HG02571 (cell line): ENCODE results near the gene NQO2.
"Not testable (repeated sequence)": the region's sequence is repeated elsewhere in the genome, so short reads cannot be mapped to it uniquely, and the experiment has no call there.

Experiments used
- ATAC-seq: cut with Tn5 transposase; IDR thresholded peaks from one replicate; pipeline ENCODE4 v1.9.1; 2021; ENCODE audit warnings: mild to moderate bottlenecking, moderate library complexity; ENCODE audit not compliant: unreplicated experiment

Gene NQO2

DNA sequence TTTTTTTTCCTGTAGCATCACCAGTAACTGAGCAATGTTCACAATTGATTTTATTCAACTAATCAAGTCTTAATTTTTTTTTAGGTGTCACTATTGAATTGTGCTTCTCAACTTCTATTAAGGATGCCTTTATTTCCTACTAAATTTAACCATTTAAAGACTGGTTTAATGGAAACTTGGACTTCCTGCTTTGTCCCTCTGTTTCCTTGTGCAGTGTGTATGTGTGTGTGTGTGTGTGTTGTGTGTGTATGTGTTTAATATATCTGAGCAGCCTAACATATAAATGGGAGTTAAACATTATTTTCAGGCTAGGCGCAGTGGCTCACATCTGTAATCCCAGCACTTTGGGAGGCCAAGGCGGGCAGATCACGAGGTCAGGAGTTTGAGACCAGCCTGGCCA lies 30.1 kb upstream of the NQO2 start:
- ATAC-seq = no peak

DNA sequence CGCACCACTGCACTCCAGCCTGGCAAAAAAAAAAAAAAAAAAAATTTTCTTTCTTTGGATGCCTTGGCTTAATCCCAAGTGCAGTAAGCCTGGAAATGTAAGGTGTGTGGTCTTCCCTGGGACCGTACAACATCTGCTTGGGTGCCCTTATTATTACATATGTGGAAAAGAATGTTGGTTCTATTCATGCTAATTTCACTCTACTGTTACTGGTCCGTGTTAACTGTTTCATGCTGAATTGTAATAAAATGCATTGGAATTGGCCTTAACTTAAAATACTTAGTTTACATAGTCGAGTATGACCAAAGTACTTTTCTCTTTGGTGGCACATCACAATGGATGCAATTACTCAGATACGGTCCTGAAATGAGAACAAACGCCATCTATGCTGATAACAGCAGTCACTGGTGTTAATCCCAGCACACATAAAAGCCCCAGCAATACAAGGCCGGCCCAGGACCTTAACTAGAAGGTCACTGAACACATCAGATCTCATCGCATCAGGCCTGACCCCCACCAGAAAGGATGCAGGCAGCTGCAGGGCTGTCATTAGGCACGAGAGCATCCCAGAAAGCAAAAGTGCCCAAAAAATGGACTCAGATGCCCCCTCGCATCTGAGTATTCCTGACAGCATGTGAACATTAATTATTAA lies 29.5 kb upstream of the NQO2 start:
- ATAC-seq = no peak

DNA sequence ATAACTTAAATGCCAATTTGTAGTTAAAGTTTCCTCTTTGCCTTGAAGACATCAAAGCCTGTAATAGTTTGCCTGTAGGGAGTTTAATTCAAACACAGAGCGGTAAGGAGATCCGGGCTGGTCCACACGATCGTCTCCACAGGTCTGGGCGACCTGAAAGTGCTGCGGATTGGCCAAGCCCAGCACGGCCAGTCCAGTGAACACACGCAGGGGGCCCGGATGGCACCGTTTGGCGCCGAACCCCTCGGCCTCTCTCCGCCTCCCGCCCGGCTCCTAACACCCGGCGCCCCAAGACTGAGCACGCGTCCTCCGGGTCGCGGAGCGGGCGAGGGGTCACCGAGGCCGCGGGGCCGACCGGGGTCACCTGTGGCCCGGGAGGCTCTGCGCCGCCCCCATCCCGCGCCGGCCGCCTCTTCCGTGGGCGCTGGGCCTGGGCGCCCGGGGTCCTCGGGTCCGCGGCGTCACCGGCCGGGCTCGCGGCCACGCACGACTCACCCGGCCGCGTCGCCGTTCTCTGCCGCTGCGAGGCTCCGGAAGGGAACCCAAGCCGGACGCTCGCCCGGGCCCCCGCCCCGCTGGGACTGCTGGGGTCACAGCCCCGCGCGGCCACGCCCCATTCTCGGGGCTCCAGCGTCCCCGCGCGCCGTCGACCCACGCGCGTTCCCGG lies 28.8 kb upstream of the NQO2 start:
- no peak for ATAC-seq

DNA sequence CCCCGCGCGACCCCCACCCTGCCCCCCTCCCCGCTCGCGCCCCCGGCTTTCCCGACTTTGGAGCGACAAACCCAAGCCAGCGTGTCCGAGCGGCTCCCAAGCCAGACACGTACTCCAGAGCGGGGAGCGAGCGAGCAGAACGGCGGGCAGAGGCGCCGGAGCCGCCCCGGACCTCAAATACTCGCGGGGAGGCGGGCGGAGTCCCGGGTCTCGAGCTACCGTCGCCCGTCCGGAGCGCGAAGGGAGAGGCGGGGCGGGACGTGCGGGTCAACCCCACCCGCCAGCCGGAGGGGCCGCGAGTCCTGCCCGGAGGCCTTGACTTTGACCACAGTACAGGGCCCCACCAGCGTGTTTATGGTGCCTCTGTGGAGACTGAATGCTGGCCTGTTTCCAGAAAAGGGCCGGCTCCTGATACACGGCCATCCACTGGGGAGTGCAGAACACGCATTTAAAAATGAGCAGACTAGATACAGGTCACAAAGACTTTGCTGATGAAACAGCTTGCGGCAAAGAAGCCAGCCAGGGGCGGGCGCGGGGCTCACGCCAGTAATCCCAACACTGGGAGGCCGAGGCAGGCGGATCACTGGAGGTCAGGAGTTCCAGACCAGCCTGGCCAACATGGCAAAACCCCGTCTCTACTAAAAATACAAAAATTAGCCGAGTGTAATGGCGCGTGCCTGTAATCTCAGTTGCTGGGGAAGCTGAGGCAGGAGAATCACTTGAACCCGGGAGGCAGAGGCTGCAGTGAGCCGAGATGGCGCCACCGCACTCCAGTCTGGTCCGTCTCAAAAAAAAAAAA lies 28.1 kb upstream of the NQO2 start, which contains the start of gene SERPINB6:
Gene SERPINB6, minus strand, starts transcription at position 148 of the 799 bp plus-strand sequence. CDS start 12,235 bp downstream, outside the sequence.
- no peak for ATAC-seq

DNA sequence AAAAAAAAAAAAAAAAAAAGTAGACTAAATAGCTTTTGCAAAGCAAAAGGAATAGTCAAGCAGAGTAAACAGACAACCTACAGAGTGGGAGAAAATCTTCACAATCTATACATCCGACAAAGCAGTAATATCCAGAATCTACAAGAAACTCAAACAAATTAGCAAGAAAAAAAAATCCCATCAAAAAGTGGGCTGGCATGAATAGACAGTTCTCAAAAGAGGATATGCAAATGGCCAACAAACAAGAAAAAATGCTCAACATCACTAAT lies 27.5 kb upstream of the NQO2 start:
- not testable (repeated sequence) for ATAC-seq

DNA sequence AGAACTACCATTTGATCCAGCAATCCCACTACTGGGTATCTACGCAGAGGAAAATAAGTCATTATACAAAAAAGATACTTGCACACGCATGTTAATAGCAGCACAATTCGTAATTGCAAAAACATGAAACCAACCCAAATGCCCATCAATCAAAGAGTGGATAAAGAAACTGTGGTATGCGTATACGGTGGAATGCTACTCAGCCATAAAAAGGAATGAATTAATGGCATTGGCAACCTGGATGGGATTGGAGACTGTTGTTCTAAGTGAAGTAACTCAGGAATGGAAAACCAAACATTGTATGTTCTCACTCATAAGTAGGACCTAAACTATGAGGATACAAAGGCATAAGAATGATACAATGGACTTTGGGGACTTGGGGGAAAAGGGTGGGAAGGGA lies 27.0 kb upstream of the NQO2 start:
- not testable (repeated sequence) for ATAC-seq

DNA sequence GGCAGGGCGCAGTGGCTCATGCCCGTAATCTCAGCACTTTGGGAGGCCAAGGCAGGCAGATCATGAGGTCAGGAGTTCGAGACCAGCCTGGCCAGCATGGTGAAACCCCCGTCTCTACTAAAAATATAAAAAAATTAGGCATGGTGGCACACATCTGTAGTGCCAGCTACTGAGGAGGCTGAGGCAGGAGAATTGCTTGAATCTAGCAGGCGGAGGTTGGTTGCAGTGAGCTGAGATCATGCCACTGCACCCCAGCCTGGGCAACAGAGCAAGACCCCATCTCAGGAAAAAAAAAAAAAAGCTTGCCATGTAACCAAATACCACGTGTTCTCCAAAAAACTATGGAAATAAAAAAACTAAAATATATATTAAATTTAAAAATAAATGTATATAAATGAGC lies 26.5 kb upstream of the NQO2 start:
- not testable (repeated sequence) for ATAC-seq

DNA sequence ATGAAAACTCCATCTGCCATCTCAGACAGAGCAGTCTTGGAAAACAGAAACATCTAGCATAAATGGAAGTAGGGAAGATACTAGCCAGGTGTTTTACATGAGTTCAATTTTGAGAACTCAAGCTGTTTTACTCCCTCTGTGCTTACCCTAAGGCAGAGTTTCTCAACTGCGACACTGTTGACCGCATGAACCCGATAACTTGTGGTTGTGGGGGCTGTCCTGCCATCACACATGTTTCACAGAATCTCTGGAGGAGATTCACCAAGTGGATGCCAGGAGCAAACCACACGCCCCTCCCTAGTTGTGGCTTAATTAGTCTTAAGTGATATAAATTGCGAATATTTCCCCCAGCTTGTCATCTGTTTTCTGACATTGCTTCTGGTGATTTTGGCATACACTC lies 26.0 kb upstream of the NQO2 start:
- ATAC-seq = no peak

DNA sequence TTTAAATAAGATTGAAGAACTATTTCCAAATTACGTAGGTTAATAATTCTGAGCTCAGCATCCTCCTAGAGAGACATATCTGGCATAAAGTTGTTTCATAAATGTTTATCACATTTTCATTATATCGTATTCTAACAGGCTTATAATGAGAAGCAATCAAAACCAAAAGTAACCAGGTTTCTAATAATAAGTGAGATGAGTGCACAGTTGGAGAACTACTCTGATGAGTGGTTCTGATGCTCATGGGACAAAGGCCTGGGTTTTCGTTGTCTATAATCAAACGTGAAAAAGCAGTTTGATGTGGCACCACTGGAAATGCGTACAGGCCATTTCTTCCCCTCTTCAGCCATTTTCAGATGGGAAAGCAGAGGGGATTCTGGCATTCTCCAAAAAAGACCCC lies 23.6 kb upstream of the NQO2 start:
- ATAC-seq = no peak

DNA sequence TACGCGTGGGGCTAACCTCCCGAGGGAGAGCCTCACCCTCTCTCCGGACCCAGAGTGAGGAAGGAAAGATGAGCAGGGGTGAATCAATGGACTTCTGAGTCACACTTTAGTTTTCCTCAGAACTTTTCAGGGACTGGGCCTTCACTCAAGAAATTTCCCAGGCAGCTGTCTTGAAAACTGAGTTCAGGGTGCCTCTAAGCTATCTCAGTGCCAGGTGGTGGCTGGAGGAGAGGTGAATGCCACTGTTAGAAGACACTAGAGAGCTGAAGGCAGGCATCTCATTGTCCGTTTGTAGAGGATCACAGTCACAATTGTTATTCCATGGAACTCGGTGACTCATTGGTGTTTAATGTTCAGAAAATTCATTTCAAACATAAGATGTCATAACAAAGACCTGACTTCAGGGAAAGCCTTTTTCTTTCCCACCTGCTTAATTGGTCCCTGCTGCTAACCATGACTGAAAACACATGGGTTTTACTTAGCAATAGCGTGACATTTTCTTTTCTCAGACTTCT lies 23.1 kb upstream of the NQO2 start:
- ATAC-seq = no peak

DNA sequence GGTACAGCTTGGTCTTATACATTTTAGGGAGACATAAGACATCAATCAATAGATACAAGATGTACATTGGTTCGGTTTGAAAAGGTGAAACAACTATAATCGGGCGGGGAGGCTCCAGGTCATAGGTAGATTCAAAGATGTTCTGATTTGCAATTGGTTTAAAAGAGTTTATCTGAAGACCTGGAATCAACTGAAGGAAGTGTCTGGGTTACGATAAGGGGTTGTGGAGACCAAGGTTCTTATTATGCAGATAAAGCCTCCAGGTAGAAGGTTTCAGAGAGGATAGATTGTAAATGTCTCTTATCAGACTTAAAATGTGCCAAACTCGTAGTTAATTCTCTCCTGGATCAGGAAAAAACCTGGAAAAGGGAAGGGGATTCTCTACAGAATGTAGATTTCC lies 22.4 kb upstream of the NQO2 start:
- ATAC-seq = no peak

DNA sequence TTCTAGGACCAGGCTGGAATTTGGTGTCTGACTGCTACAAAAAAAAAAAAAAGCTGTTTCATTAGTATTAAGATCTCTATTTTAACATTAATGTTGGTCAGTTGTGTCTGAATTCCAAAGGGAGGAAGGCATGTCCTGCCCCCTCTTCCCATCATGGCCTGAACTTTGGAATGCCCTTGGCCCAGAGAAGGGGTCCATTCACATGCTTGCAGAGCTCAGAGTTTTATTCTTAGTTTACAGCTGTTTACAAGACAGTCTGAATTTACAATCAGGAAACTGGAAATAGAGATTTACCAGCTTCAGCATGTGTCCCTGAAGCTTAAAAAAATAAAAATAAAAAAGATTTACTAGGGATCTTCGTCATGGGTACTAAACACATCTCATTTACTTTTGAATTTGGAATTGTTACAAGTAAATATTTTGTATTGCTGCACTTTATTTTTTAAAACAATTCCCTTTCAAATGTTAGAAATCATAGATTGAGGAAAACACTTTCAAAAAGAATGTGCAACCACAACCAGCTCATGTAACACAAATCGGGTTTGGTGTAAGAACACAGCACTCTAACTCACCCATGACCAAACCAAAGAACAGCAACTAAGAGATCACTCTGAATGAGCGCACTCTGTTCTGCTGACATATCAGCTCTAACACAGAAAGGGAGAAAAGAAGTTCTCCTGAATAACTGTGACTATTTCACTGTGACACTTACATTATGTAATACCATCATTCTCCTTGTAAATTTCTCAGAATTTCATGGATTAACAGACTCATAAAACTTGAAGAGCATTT lies 21.7 kb upstream of the NQO2 start:
- ATAC-seq = no peak

DNA sequence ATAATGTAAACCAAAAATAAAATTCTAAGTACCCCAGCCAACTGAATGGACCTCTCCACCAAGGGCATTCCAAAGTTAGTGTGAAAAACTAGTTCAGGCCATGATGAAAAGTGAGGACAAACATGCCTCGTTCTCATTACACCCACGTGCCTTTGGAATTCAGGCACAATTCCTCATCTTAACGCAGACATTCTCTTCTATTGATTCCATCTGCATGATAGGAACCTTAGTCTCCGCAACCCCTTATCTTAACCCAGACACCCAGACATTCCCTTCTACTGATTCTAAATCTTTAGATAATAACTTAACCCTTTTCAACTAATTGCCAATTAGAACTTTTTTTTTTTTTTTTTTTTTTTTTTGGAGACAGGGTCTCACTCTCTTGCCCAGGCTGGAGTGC lies 20.8 kb upstream of the NQO2 start:
- no peak for ATAC-seq

DNA sequence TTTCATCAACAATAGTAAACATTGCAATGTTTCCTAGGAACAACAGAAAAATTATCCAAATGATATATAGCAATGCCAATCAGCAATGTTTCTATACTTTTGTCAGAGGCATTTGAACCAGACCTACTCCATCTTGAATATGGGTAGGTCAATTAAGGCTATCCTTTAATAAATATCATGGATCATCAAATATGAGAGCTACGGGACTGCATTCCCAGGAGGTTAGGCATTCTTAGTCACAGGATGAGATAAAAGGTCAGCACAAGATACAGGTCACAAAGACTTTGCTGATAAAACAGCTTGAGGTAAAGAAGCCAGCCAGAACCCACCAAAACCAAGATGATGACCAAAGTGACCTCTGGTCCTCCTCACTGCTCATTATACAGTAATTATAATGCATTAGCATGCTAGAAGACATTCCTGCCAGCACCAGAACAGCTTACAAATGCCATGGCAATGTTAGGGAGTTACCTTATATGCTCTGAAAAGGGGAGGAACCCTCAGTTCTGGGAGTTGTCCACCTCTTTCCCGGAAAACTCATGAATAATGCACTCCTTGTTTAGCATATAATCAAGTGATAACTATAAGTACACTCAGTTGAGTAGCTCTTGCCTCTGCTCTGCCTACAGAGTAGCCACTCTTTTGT lies 19.8 kb upstream of the NQO2 start:
- no peak for ATAC-seq

DNA sequence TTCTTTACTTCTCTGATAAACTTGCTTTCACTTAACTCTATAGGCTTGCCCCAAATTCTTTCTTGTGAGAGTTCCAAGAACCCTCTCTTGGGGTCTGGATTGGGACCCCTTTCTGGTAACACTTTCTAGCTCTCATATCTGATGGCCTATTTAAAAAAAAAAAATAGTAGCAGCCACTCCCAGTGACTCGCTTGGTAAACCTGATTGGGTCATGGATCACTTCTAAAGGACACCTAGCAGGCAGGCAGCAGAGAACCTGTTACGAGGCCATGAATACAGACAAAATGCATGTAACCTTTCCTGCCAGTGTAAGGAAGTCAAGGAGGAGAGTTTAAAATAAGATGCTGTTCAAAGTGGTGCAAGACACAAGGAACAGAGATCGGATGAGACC lies 19.2 kb upstream of the NQO2 start:
- ATAC-seq = no peak

DNA sequence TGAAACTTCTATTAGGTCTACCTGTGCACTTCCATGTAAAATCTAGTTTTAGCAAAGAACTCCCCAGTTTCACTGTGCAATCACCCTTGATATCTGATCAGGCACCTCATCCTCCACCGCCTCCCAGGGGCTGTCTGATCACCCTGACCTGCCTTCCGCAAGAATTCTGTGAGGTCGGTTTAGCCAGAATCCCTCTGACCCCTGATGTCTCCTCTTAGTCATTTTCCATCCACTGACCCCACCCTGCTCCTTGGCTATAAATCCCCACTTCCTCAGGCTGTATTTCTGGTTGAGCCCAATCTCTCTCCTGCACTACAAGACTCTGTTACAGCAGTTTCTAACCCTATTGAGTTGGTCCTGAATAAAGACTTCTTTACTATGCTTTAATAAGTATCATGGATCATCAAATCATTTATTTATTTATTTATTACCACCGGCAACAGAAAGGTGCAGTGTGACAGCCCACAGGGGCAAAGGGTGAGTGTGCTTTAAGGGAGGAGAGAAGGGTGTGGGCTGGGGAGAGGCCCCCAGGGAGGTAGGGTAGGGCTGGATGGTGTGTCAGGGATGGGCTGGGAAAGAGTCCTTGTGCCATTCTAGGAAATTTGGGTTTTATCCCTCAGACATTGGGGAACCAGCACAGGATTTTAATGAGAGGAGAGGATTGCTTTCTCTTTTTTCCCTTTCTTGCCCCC lies 17.1 kb upstream of the NQO2 start:
- no peak for ATAC-seq

DNA sequence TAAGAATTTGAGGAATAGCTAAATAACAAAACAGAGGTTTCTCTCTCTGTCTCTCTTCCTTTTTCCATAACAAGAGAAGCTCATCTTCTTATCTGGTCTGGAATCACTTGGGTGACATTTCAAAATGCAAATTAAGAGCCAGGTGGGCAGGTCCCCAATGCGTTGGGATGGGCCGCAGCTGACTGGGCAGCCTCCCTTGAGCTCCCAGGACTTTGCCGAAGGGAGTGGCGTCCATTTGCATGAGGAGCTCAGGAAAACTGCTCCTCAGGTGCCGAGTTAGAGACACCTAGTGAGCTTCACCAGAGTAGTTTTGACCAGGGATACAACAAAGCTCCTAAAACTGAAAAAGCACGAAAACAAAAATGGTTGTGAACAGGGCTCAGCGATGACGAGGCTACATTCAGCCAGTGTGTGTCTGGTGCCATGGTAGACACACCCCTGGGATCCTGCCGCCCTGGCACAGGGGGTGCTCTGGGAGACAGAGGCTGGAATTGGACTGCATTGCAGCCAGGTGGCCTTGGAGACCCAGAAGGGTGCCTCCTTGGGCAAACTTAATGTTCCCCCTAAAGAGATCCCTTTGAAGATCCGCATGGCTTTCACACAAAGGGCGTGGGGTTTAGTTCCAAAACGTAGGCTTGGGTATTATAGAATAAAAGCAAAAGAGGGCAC lies 14.8 kb upstream of the NQO2 start:
- ATAC-seq = no peak

DNA sequence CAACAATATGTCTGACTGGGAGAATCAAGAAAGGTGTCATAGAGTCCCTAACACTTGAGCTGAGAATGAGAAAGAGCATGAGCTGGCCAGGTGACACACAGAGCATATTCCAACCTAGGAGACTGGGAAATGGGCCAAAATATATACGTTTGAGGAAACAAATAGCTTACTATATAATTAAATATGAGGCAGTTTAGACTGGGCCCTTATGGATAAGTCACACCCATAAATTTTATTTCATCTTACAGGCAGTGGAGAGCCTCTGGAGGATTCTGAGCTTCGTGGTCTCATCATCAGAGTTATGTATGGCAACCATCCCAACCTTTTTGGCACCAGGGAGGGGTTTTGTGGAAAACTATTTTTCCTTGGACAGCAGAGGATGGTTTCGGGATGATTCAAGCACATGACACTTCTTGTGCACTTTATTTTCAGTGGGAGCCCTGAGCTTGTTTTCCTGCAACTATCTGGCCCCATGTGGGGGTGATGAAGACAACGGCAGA lies 12.9 kb upstream of the NQO2 start:
- ATAC-seq = no peak

DNA sequence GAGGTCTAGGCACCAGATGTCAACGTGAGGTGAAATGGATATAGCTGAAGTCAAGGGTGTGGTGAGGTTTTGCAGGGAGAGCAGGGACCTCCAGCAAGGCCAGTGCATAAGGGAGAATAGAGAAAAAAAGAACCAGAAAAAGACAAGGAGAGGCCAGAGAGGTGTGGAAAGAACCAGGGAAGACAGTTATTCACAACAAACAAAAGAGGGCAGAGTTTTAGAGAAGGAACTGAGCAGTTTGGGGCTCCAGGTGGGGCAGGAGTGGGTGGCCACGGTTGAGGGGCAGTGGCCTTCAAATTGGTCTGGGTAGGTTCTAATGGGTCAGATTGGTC lies 11.6 kb upstream of the NQO2 start:
- ATAC-seq = peak; percentile 4
